Heart left ventricle (tissue), 13 donors: ENCODE measurements around the gene HAO2.

ENCODE experiments used
- POLR2A ChIP-seq, 2 donors: fragments of 450-650 bp; IDR thresholded peaks; one replicate each; pipeline ENCODE4 v1.6.1; 2017; ENCODE audit warnings: antibody characterized with exemption in 2 of 2, mild to moderate bottlenecking in 2 of 2, moderate library complexity in 2 of 2
- TF ChIP-seq, protein P1 (sequence below), 12 donors: fragments of 200-600 bp; sonication (generic) in 4 of 12; IDR thresholded peaks; one replicate each; pipeline versions ENCODE4 v1.5.0 to v1.8.0; 2018 to 2022; ENCODE audit warnings: antibody characterized with exemption in 12 of 12, mild to moderate bottlenecking in 5 of 12
- donor health status: ischemic (EF 13 %, LVEDD 7.1; RV severe dilation, severe dysfunction).
- donor health status: DM: no; HTN: yes; CAD: no.
- donor health status: DM: no; HTN: no; CAD: no.
- donor health status: ischemic (EF 25% LVEDD 6.9; RV normal size, moderate dysfunction).
- donor health status: ischemic (EF 25% LVEDD 5.7; RV mildly dilated, moderate dysfunction).
- donor health status: ischemic (EF 35%, LVEDD 5.7; RV mildly dilated, moderate dysfunction).
- donor health status: nonischemic (EF 11% LVEDD 7.7; RV severe dilation, severe dysfunction).
- donor health status: DM: yes; HTN: yes; CAD: no.
- donor health status: PGD.
- donor health status: ischemic (EF 29% LVEDD 5.4; RV normal size, mild dysfunction).
- donor health status: nonischemic (EF 23%, LVEDD 6.1; RV moderate dilation, normal function).

DNA sequence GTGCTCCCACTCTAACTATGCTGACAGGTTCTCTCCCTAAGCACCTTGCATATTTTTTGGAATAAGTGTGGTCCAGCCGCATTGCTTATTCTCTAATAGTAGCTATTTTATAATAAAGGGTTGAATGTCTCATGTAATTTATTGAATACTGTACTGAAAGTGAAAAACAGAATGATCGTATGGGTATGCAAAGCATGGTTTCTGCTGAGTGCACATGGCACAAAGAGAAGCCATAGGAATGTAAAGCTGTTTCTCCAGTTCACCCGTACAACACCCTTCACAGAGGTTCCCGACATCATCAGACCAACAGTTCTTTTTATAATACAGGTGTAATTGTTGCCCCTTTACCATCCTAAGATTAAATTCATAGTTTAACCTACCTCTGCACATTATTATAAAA lies 8.9 kb upstream of the HAO2 start:
- TF ChIP-seq, protein P1, sequence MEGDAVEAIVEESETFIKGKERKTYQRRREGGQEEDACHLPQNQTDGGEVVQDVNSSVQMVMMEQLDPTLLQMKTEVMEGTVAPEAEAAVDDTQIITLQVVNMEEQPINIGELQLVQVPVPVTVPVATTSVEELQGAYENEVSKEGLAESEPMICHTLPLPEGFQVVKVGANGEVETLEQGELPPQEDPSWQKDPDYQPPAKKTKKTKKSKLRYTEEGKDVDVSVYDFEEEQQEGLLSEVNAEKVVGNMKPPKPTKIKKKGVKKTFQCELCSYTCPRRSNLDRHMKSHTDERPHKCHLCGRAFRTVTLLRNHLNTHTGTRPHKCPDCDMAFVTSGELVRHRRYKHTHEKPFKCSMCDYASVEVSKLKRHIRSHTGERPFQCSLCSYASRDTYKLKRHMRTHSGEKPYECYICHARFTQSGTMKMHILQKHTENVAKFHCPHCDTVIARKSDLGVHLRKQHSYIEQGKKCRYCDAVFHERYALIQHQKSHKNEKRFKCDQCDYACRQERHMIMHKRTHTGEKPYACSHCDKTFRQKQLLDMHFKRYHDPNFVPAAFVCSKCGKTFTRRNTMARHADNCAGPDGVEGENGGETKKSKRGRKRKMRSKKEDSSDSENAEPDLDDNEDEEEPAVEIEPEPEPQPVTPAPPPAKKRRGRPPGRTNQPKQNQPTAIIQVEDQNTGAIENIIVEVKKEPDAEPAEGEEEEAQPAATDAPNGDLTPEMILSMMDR (IDR thresholded peaks at IDR 0.05) = no peak
- TF ChIP-seq POLR2A (IDR thresholded peaks at IDR 0.05) = no peak
